NCI-H2029 treated with DMSO at 0.1 percent for 48 hours (cell line): ENCODE data around the gene ANGPT4.
"Not testable (repeated sequence)": the region's sequence is repeated elsewhere in the genome, so short reads cannot be mapped to it uniquely, and the experiment has no call there.

Experiments
- DNase-seq: peaks from one replicate; lab custom pipeline; 2025; lab: John Stamatoyannopoulos, UW

The ANGPT4 gene

DNA sequence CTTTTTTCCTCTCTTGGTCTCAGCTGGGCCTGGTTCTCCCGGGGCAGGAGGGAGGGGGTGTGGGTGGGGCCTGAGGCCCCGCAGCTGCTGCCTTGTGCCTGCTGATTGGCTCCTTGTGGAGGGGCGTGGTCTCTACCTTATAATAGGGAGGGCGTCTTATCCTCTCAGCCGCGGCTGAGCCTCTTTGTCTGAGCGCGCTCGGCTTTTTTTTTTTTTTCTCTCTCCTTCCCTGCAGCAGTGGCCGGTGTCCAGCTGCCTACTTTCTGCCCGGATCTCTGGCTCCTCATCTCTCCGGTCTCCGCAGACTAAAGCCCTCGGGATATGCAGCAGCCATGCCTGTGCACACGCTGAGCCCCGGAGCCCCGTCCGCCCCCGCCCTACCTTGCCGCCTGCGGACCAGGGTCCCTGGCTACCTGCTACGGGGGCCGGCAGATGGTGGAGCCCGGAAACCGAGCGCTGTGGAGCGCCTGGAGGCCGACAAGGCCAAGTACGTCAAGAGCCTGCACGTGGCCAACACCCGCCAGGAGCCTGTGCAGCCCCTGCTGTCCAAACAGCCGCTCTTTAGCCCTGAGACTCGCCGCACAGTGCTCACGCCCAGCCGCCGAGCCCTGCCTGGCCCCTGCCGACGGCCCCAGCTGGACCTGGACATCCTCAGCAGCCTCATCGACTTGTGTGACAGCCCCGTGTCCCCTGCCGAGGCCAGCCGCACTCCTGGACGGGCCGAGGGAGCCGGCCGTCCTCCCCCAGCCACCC, 71.5 kb downstream of the ANGPT4 start:
- DNase-seq, result peak; percentile 89

DNA sequence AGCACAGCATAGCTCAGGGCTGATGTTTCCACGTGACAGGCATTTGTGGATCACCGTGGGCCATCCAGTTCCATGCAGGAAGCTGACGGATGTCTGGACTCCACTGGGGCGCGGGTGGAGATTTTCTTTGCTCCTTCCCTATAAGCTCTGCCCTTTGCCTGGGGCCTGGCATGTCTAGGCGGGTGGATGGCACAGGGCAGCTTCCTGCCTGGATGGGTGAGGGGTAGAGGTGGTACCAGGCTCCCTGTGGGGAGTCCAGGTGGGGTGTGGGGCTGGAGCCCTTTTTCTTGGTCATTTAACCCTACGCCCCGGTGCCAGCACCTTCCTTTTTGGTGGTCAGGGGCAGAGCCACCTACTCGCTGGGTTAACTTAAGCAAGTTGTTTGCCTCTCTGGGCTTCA, 72.2 kb downstream of the ANGPT4 start:
- DNase-seq, result no peak

DNA sequence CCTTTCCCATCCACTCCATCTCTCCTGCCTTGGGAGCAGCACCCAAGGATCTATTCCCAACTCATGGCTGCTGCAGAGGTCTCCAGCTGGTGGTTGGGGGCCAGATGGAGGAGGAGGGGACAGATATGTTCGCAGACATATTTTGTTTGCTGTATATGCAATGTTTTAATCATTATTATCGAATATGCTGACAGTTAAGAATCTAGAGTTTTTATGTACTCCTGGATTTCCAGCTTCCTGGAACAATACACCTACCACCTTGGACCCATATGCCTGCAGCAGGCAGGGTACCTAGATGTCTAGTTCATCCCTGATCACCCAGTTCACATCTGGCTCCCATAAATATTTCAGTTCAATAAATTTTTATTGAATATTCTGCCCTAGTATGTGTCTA, 73.6 kb downstream of the ANGPT4 start:
- no peak for DNase-seq

DNA sequence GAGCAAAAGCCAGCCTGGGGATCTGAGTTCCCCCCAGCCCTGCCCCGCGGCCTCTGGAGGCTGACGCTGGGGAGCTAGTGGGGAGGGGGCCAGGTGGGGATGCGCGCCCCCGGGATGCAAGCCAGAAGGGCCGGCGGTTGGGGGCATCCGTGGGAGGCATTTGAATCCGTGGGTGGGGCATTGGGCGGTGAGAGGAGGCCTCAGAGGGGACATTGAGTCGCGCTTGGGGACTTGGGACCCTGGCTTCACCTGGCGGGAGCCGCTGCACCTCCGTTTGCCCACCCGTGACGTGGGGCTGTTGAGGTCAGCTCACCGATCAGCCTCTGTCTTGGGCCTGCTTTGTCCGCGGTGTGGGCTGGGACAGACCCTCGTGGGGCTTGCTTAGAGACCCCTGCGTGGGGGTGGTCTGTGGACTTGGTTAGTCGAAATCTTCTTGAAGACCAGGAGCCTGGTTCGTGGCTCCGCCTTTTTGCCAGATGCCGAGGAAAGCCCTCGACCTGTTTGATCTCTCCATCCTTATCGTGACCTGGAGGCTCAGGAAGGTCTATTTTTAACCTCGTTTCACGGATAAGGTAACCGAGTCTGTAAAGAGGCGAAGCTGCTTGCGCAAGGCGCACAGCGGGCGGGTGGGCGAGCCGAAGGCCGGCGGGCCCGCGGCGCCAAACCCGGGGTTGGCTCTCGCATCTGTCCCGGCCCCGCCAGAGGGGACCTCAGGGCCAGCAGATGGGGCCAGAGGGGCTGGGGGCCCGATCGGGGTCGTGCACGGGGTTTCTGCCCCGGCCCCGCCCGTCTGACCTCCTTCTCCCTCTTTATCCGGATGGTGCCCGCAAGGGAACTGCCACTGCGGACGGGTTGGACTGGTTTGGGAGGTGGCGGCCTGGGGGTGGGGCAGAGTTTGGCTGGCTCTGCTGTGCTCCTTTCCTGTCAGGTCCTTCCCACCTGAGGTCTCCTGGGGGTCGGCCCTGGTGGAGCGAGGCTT, 74.3 kb downstream of the ANGPT4 start:
- no peak for DNase-seq

DNA sequence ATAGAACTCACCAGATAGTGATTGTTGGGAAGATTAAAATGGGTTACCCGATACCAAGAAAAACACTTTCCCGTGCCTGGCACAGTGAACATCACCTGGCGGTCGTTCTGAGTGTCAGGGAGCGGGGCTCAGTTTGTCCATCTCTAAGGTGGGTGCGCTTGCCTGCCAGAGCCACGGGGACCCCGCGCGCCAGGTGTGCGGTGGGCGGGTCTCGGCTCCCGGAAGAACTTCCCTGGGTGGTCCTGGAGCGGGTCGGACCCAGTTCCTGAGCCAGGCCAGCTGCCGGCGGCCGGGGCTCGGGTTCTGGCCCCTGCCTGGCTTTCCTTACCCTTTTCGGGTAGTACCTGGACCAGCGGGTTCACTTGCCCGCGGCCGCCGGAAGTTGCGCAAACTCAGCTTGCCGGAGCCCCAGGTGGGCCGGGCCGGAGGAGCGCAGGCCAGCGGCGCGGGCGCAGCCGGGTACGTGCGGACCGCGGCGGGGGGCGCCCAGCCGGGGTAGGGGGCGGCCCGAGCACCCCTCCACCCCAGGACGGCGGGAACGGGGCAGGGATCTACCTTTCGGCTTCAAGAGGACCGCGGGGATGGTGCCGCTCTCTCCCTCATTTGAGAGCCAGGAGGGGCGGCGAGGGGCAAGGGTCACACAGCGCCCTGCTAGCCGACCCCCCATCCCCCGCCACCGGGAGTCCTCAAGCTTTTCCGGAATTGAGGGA, 75.1 kb downstream of the ANGPT4 start:
- DNase-seq, result no peak

DNA sequence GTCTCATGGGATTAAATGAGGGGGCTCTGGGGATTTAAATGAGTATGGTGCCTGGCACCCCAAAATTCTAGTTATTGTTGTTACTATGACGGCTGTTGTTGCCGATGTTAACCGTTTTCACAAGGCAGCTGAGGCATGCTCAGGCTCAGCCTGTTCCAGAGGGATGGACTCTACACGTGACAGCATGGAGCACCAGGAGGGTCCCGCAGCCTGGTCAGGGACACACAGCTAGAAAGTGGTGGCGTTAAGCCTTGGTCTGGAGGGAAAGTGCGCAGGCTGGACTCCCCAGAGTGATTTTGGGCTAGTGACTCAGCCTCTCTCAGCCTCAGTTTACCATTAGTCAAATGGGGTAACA, 75.7 kb downstream of the ANGPT4 start:
- DNase-seq, result no peak

DNA sequence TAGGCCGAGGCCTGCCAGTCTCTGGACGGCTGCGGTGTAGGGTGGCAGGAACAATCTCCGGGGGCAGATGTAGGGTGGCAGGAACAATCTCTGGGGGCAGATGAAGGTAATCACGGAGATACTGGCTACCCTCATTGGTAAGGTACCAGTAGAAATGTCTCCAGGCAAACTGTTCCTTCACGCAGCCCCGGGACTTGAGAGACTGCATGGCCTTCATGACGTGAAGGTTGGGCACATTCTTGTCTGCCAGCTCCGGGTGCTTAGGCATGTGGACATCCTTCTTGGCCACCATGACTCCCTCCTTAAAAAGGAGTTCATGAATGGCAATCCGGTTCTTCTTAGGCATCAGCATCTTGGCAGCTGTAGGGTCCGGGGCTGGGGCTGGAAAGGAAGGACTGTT, 76.5 kb downstream of the ANGPT4 start:
- no peak for DNase-seq

DNA sequence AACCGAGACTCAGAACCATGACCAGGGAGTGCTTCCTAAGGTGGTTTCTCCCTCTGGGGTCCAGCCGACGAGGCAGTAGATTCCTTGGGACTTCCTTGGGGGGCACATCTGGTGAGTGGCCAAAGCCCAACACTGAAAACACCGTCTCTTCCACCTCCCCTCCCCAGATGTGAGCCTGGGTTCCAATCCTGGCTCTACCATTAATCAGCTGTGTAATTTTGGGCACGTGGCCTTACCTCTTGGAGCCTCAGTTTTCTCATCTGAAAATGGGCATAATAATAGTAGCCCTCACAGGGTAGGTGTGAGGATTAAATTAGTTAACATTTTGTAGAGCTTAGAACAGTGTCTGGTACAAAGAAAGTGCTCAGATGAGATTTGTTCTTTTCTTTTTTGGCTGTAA, 77.1 kb downstream of the ANGPT4 start:
- DNase-seq, result no peak

DNA sequence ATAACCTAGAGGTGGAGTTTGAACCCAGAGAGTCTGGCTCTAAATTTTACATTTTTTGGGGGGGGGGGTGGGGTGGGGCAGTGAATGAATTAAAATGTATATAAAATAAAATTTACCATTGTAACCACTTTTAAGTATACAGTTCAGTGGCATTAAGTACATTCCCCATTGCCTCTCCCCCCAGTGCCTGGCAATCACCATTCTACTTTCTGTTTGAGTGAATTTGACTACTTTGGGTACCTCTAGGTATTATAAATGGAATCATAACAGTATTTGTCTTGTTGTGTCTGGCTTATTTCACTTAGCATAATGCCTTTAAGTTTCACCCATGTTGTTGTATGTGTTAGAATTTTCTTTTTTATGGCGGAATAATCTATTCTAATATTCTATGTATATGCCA, 79.9 kb downstream of the ANGPT4 start:
- DNase-seq, result no peak

DNA sequence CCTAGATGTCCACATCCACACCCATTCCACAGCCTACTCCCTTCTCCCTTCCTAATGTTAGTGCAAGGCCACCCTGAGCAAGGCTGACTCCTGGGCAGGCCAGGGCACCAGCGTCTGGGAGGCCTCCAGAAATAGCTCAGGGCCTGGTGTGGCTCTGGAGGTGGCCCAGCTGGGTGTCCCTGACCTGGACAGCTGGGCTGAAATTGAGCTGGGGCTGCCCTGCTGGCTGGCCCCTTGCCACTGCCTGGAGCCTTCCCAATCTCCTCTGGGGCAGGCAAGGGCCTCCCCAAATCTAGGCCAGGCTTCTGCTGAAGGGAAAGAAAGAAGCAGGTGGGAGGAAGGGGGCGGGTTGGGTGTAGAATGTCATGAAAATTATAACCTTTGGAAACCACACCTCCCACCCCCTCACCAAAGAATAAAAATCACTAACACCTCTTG, 80.5 kb downstream of the ANGPT4 start:
- DNase-seq, result no peak

DNA sequence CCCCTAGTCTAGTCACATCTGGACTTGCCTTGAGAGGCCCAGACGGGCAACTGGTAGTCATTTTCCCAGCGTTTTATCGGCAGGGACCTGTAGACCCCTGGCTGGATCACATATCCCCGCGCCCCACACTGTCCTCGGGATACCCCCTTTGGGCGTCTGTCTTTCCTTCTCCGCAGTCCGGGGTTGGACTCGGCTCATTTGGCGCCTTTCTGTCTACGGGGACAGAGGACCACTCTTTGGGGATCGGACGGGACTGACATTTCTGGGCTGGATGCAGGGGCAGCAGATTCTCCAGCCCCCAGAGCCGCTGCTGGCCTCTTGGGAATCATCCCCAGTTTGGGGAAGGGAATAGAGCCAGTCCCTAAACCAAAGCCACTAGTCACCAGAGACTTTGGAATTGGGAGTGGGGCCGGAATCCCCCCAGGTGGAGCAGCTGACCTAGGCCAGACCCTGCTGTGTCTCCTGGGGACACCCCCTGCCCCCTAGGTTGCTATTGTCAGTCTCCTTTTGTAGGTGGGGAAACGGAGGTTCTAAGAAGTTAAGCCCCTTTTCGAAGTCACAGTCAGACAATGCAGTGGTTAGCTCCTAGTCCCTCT, 81.9 kb downstream of the ANGPT4 start:
- no peak for DNase-seq

DNA sequence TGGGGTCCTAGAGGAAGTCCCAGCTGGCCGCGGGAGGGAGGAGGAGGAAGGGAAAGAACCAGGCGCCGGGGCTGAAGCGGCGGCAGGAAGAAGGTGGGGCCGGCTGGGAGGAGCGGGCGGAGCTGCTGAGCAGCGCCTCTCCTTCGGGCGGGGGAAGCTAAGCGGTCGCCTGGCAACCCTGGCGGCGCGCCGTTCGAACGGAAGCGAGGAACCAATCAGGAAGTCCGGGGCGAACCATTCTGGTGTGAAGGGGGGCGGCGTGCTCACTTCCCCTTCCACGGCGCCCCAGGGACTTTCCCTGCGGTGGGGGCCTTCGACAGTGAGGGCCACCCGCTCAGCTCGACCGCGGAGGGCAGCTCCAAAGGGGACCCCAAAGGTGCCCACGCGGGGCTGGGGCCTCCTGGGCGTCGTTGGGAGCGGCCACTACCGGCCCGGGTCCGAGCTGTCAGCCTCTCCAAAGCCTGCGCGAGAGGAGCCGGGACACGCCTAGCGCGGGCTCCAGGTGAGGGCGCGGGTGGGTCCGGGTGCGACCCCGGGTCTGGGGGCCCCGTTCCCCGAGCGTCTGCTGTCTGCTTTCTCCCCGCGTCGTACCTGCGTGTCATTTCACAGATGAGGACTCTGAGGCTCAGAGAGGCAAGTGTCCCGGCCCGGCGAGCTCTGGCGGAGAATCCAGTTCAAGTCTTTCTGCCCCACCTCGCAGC, 82.5 kb downstream of the ANGPT4 start, which contains the start of gene FAM110A:
Gene FAM110A (plus strand): TSS at position 266 of the 701 bp plus-strand sequence. CDS start 11,090 bp downstream, outside the sequence.
- peak; percentile 78 for DNase-seq

DNA sequence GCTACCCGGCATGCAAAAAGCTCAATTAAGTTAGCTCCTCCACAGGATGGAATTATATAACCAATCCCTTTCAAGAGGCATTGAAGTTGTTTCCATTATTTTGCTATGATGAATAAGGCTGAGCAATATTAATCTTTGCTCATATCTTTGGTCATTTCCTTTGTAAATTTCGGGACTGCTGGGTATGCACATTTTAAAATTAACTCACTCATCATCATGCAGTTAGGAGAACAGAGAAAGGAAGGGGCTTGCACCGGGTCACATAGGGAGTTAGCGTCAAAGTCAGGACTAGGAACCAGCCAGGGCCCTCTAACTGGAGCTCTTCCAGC, 83.0 kb downstream of the ANGPT4 start:
- no peak for DNase-seq

DNA sequence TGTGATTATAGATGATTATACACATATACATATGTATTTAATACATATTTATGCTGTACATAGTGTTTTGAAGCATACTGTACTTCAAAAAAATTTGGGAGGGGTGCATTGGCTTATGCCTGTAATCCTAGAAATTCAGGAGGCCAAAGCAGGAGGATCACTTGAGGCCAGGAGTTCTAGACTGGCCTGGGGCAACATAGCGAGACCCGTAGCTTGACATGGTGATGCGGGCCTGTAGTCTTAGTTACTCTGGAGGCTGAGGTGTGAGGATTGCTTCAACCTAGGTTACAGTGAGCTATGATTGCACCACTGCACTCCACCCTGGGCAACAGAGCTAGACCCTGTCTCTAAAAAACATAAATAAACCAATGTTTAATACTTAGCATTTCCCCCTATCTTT, 84.2 kb downstream of the ANGPT4 start:
- DNase-seq, result no peak

DNA sequence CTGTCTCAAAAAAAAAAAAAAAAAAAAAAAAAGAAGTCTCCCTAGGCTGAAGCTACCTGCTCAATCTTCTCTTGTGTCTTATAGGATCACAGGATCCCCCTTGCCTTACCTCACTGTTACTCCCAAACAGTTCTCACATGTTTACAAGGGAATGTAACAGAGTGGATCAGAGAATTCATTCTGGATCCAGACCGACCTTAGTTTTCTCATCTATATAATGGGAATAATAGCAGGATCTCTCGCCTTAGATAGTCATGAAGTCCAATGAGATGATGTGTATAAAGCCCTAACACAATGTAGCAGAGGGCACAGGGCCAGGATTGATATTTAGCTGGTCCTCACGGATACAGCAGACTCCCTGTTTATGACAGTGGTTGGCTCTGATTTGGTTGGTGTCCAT, 84.9 kb downstream of the ANGPT4 start:
- DNase-seq, result no peak

DNA sequence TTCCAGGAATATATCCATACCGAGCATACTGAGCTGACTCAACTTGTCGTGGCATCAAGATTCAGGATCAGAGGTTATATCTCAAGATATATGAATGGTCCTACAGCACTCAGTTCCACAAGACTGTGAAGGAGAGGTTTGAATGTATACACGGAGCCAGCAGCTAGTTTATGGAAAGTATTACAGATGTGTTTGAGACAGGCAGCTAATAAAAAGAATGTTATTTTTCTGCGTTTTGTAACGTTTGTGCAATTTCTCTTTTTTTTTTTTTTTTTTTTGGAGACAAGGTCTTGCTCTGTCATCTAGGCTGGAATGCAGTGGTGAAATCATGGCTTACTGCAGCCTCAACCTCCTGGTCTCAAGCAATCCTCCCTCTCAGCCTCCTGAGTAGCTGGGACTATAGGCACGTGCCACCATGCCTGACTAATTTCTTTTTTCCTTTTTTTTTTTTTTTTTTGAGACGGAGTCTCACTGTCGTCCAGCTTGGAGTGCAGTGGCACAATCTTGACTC, 86.1 kb downstream of the ANGPT4 start:
- no peak for DNase-seq

DNA sequence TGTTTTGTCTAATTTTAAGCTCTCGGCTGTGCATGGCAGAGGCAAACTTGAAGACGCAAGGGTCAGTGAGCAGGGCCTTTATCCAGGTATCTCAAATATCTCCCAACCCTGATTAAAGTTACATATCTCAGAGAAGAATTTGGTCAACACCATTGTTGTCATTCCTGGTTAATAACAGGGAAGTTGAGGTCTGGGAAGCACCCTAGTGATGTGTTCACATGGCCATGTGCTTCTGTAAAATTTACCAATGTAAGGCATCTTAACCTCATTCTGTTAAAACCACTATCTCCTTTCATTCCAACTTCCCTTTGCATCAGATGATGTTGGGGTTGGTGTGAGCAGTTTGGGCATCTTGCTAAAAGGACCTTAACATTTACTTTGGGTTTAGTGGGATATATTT, 86.6 kb downstream of the ANGPT4 start:
- no peak for DNase-seq

DNA sequence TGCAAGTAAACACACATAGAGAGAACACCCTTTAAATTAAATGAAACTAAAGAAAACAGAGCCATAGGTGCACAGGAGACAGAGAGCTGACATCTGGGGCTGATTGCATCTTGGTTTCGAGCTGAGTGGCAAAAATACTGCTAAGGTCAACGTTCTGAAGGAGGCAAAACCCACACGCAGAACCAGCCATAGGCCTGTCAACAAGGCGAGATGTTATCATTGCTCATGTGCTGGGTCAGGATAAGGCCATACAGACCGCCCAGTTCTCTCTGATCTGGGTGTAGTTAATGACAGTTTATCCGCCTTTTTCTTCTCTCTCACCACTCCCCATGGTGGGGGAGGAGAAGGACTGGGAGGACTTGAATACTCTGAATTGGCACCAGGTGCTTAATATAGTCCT, 87.1 kb downstream of the ANGPT4 start:
- DNase-seq, result no peak

DNA sequence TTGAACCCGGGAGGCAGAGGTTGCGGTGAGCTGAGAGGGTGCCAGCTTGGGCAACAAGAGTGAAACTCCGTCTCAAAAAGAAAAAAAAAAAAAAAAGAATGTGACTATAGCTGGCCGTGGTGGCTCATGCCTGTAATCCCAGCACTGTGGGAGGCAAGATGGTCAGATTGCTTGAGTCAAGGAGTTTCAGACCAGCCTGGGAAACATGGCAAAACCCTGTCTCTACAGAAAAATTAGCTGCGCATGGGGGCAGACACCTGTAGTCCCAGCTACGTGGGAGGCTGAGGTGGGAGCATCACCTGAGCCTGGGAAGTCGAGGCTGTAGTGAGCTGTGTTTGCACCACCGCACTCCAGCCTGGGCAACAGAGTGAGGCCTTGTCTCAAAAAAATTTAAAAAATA, 88.2 kb downstream of the ANGPT4 start:
- not testable (repeated sequence) for DNase-seq

DNA sequence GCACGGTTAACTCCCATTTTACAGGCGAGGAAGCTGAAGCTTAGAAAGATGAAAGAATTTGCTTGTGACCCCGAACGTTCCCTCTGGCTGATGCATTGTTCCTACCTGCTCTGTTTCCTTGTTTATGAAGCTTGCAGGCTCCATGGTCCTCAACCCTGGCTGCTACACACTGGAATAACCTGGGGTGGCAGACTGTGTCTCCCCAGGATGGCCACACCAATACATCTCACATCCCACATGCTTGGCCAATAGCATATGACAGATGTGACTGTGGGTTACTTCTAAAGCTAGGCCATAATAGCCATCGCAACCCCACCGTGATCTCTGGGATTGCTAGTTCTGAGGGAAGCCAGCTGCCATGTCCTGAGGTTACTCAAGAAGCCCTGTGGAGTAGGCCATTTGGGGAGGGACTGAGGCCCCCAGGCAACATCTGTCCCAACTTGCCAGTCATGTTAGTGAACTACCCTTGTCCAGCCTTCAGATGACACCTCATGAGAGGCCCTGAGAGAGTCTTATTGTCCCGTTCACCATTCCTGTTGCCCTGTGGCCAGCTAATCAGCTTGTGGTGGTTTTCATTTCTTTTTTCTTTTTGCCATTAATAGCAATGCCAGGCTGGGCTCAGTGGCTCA, 89.3 kb downstream of the ANGPT4 start:
- DNase-seq, result no peak
